HG02571 (cell line): Measurements from ENCODE around the gene HOXC6.

ENCODE experiments used
- ATAC-seq: cut with Tn5 transposase; IDR thresholded peaks from one replicate; pipeline ENCODE4 v1.9.1; 2021; ENCODE audit warnings: mild to moderate bottlenecking, moderate library complexity; ENCODE audit not compliant: unreplicated experiment

The HOXC6 gene

DNA sequence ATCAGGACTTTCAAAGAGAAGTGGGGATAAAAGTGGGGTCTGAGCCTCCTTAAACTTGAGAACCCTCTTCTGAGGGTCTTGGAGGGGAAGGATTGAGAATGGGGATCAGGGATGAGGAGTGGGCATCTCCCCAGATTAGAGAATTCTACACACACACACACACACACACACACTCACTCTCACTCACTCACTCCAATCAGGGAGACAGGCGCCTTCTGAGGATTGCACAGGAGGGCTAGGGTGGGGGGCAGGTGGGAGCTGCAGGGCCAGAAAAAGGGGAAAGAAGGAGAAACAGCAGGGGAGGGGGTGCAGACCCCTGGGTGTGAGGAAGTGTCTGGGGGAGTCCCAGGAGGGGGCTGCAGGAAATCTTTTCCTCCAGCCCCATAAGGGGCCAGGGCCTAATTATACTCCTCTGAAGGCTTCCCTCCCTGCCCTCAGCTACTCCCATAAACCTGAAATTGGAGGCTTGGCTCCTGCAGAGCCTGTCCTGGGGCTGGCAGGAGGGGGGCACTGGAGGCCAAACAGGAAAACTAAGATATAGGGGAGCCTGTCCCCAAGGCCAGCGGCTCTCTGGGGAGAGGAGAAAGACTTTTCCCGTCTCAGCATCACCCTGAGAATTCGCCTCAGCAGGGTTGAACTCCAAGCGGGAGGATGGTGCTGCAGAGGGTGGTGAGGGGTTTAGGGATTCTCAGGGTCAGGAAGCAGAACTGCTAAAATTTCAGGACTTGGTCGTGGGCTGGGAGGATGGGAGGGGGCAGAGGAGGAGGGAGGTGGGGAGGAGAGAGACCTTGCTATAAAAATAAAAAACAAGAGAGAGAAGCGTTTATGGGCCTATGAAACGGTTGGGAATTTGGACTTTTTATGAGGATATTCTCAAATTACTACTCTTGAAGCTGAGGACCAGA is 26.7 kb upstream of the HOXC6 start:
- no peak for ATAC-seq

DNA sequence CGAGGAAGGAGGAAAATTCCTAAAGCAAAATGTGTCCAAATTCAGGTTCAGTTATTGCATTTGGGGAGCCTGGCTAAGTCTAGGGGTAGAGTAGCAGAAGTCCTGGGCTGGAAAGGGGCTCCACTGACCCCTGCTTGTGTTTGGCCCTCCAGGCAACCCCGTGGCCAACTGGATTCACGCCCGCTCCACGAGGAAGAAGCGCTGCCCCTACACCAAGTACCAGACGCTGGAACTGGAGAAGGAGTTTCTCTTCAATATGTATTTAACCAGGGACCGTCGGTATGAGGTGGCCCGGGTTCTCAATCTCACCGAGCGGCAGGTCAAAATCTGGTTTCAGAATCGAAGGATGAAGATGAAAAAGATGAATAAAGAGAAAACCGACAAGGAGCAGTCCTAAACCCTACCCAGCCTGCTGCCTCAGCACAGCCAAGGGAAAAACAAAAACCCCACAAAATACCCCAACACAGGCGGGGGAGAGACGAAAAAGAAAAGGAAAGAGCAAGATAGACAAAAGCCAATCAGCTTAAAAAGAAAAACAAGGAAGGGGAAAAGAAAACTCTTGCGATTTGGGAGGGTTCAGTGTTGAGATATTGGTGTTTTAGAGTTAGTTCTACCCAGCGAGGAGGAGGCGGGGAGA is 25.8 kb upstream of the HOXC6 start:
- no peak for ATAC-seq

DNA sequence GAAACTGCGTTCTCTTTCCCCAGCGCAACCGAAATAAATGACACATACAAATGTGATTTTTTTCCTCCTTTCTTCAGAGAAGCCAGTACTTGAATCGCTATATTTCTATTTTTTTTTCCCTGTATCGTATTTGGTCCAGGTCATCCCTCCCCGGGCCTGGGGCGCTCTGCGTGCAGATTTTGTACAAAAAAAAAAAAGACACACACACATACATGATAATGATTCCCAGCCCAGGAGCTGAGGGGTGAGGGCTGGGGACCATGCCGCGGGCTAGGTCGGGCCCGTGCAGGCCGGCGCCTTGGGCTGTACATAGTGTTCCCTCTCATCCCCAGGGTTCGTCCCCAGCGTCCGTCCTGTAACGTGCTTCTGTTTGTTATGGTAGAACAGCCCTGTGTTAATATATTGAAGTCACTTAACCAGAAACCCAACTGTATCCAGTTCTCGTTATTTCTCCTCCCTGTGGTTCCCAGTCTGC is 25.3 kb upstream of the HOXC6 start:
- ATAC-seq: no peak

DNA sequence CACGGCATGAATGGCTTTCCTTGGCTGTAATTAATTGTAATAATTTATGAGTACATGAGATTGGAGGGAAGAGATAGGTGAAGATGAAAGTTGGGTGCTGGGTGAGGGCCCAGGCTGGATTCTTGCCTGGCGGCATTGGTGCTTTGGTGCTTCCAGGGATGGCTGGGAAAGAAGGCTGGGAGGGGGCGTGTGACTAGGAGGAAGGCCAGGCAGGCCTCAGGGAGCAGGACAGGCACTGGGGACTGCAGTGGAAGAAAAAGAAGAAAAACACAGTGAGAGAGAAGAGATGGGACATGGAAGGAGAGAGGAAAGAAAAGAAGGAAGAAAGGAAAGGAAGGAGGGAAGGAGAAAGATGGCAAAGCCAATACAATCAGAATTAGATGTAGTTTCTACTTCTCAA is 24.6 kb upstream of the HOXC6 start:
- no peak for ATAC-seq

DNA sequence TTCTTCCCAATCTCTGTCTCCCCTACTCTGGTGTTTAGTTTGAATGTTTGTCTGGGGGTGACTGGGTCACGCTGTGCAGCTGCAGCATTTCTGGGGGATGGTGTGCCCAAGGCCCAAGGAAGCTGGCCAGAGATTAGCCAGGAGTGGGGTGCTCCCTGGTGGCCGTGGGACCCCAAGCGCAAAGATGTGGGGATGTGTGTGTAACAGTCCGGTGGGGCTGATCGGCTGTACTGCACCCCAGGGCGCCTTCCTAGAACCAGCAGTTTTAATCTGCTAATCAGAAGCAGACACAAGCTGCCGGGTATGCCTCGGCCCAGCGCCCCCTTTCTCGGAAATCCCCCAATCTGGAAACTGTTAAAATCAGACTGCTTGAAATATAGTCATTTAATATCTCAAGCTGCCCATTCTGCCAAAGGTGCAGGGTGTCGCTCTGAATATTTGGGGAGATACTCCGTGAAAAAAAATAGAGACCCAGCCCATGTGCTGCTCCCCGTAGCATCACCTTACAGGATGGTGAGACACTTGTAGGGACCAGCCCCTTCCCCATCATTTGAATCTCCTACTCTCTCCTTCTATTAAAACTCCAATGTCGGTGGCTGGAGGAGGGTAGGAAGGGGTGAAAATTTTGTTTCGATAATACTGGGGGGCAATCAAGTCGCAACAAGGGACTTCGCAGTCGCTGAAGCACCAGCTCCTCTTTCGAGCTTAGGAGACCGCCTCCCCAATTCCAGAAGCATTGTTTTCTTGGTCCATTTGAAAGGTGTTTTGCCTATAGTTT is 24.0 kb upstream of the HOXC6 start:
- ATAC-seq: no peak

DNA sequence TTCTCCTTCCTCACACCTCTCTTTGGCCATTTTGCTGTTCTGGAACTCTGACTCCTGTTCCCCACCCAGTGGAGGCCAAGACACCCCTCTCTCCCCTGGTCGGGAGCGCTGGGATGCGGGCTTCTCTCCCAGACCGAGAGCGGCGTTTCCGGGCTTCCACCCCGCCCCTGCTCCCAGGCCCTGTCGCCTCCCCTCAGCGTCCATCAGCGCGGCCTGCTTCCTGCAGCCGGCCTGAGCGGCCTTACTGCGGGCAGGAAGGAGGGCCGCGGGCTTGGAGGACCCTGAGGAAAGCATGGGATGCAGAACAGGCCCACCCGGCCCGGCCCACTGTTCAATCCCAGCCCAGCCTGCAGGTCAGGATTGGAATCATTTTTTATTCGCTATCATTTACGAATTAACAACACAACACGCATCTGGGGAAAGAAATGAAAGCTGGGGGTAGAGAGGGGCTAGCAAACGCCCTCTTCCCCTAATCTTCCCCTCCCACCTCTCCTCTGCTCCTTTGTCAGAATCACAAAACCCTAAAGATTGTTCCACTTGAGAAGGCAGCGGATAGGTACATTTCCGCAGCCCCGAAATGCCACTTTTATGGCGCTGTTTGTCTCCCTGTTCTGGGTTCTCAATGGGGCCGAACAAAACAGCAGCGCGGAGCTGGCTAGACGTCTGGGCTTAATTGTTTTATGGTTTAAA is 23.3 kb upstream of the HOXC6 start:
- no peak for ATAC-seq

DNA sequence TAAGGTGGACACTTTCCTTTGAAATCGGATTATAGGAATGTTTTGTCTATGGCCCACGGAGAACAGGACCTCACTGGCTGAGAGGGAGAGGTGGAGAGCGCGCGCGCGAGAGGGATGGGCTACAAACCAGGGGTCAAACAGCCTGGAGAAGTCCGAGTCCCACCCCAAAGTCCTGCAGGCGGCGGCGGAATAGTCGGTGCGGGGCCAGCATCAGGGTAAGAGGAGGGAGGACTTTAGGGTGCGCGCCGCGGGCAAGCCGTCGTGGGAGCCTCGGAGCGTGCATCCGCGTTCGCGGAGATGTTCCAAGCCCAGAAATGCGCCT is 22.7 kb upstream of the HOXC6 start:
- ATAC-seq: no peak

DNA sequence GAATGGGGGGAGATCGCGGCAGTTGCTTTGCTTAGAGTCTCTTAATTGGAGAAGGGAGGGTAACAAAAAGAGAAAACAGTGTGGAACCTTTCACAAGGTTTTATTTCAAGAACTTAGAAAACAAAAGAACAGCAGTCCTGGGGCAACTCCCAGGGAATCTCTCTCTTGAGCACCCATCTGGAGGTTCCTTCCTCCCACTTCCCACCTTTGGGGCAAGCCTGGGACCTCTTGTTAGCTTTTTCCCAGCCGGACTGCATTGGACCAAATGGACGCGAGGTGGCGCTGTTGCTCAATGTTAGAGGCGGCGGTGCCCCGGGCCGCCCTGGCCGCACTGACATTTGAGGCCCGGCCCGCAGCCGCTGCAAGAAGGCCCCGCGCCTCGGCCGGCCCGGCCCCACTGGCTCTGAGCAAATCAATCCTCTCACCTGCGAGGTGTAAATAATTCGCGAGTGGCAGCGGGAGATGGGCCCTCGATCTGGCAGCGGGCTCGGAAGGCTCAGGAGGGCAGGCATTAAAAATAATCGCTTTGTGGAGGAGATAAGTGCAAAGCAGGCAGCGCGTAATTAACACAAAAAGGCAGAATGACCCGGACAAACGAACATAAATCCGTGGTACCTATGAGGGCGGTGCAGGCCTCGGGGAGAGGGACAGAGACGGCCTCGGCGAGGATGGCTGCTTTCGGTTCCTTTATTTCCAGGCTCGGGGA is 22.2 kb upstream of the HOXC6 start:
- peak; percentile 59 for ATAC-seq

DNA sequence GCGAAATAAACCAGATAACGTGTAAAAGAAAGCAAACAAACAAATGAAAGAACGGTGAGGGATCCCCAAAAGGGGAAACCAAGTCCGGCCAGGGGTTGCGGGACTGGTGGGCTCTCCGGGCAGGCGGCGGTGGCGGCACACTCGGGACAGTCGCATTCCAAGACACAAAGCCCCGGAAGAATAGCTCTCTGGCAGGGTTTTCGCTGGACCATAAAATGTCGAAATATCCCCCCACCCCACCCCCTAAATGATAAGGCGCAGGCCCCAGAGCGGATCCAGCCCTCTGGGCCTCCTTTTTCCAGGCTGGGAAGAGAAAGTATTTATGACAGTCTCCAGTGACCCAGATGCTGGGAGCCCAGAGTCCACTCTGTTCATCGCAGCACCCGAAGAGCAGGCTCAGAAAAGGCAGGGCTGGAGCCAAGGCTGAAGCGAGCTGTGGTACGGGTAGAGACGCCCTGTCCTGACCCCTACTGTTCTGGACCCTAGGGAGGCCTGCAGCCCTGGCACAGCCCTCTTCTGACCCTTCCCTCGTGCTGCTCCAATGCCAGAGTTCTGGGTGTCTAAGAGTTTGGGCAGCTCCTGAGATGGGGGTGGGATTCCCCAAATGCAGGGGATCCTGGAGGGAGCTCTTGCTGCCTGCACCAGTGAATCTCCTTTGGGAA is 21.6 kb upstream of the HOXC6 start:
- no peak for ATAC-seq

DNA sequence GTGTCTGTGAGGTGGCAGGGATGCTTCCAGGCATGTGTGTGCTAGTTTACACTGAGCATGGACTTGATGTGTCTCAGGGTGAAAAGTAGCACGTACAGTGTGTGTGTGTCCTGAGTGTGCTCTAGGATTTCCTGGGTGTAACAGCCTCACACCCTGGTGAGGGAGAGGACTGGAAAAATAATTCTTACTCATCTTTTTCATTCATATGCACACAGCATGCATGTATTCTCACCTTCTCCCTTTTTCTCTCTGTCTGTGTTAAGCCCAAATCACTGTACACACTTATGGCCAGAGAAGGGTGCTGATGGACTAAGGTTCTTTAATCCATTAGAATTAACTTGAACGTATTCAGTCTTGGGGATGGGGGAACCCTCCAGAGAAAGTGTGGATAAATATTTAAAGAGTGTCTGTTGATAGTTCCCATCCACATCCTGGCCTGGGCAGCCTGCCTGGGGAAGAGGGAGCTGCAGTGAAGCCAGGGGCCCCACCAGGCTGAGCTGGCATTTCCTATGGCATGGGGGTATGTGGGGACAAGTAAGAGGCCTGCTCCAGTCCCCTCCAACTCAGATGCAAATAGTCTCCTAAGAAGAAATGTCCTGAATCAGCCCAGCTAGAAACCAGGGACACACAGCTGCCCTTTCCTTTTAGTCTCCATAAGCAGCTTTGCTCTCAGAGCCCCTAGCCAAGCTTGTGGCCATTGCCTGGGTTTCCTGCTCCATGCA is 20.5 kb upstream of the HOXC6 start:
- ATAC-seq: no peak

DNA sequence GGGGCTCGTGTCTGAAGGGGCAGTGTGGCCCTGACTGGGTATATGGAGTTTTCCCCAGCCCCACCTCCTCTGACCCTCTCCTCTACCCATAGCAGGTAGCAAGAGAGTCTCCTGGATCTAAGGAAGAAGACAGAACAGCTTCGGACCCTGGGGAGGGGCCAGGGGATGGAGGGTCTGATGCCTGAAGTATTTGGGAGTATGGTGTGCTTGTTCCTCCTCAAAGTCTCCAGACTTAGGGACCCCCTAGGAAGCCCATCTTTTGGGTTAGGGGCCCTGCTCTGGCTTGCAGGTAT is 20.0 kb upstream of the HOXC6 start:
- ATAC-seq: no peak

DNA sequence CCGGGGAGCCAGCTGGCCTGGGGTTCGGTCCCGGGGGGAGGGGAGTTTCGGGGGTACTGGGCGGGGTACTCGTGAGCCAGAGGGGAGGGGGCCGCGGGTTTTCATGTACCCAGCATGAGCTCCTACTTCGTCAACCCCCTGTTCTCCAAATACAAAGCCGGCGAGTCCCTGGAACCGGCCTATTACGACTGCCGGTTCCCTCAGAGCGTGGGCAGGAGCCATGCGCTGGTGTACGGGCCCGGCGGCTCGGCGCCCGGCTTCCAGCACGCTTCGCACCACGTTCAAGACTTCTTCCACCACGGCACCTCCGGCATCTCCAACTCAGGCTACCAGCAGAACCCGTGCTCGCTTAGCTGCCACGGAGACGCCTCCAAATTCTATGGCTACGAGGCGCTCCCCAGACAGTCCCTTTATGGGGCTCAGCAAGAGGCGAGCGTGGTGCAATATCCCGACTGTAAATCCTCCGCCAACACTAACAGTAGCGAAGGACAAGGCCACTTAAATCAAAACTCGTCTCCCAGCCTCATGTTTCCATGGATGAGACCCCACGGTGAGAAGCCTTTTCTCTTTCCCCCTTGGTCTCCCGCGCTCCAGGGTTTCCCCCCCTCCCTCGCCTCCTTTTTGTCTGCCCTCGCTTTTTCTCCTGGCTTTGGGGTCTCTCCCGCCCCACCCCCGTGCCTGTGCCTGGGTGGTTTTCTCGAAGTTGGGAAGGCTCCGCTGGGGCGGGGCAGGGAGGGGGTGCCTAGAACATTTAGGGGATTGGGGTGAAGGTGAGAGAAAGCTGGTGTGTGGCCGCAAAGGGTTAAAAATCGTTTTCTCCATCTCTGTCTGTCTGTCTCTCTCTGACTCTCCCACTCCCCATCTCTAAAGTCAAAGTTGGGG is 18.8 kb upstream of the HOXC6 start:
- ATAC-seq: no peak

DNA sequence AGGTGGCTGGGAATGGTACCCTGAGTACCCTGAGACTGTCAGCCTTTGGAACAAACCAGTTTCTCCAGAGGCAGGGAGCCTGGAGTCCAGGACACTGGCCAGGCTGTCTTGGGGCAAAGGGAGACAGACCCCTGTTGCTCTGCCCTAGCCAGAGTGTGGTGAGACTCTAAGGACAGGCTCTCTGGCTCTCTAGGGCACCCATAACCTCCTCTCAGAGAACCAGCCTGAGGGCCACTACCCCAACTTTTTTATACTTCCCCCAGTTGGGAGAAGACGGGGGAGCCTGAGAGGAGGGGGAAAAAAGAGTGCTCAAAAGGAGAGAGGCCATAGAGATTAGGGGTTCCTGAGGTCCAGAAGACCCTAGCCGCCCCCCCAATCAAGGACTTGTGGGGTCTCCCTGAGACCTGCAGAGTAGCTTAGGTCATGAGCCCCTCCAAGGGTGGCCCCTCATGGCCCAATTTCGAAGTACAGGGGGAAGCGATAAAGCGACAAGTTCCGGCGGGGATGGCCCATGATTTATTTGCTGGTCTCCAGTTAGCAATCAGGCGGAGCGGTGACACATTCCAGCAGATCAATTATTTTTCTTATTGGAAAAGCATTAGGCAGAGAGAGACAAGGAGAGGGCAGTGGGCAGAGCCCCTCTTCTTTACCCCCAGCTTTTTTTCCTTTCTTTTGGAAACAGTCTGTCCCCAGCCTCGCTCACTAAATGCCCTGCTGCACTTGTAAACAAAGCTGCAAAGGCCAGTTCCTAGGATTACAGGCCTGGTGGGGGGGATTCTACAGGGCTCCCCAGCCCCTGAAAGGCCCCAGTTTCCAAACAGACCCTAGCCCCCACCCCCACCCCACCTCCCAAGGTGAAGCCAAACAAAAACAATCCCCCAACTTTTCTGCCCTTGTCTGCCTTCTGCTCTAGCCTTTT is 17.9 kb upstream of the HOXC6 start:
- no peak for ATAC-seq

DNA sequence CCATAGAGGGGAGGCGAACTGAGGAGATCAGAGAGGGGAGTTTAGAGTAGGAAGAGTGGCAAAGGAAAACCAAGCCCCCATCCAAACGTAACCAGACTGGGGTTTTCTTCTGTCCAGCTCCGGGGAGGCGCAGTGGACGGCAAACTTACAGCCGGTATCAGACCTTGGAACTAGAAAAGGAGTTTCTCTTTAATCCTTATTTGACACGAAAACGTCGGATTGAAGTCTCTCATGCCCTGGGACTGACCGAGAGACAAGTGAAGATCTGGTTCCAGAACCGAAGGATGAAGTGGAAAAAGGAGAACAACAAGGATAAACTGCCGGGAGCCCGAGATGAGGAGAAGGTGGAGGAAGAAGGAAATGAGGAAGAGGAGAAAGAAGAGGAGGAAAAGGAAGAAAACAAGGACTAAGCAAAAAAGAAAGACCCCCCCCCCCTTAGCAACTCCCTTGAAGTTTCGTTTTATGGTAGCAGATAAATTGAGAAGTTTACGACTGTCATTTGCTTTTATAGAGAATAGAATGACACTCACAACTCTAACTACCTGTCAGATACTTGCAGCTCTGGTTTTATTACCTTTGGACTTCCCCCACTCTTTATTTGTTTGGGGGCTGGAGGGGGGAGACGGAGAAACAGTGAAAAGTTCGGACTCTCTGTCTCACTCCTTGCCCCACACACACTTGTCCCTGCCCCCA is 17.1 kb upstream of the HOXC6 start:
- ATAC-seq: no peak

DNA sequence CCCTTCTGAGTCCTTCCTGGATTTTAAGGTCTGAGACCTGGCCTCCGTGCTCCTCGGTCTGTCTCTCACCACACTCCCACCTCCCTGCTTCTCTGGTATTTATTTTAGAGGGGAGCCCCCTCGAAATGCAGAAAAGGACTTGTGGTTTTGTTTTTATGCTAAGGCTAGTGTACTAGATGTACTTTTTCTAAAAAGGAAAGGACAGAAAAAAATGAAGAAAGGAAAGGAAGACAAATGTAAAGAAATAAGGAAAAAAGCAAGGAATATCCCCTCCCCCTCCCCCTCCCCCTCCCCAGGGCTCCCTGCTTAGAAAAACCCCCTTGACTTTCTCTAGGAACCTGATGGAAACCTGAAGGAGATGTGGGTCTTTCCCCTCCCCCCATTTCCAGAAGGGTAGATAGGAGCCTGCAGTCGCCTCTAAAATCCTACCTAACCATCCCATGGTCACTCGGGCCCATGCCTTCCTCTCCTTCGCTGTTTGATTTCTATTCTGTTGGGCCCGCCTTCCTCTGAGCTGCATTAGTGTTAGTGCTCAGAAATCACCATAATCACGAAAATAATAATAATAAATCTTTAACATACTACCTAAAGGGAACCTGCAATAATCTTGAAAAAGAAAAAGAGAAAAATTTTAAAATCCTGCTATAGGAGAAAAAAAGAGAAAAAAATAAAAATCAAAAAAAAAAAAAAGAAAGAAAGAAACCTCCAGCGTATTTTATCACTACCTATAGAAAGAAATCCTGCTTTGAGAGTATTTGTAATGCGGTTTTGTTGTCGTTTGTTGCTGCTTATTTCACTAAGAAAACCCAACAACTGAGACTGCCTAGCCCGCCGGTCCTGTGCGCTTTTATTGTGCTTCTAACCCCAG is 16.3 kb upstream of the HOXC6 start:
- no peak for ATAC-seq
